HG03060 (cell line): ENCODE data around the gene NDUFA13.

ENCODE experiments used
- ATAC-seq: cut with Tn5 transposase; IDR thresholded peaks from one replicate; pipeline ENCODE4 v1.9.1; 2021; ENCODE audit warnings: low read depth, moderate number of reproducible peaks; ENCODE audit not compliant: unreplicated experiment

Gene NDUFA13

GRCh38 chr19:19544954-19545591 lies 29.0 kb downstream of the NDUFA13 start:
- ATAC-seq, result no peak

GRCh38 chr19:19545707-19546106 lies 29.7 kb downstream of the NDUFA13 start:
- no peak for ATAC-seq

- no peak for ATAC-seq
Observed at GRCh38 chr19:19546751-19547162, 30.7 kb downstream of the NDUFA13 start.

- ATAC-seq, result no peak
Observed at GRCh38 chr19:19547674-19548336, 31.8 kb downstream of the NDUFA13 start.

- ATAC-seq, result no peak
Observed at GRCh38 chr19:19548915-19549759, 33.1 kb downstream of the NDUFA13 start.

GRCh38 chr19:19549804-19550464 lies 33.9 kb downstream of the NDUFA13 start:
- no peak for ATAC-seq

- ATAC-seq, result no peak
Observed at GRCh38 chr19:19550485-19550929, 34.5 kb downstream of the NDUFA13 start.

- no peak for ATAC-seq
Observed at GRCh38 chr19:19550972-19551852, 35.2 kb downstream of the NDUFA13 start.

GRCh38 chr19:19551853-19552192 lies 35.8 kb downstream of the NDUFA13 start:
- ATAC-seq, result no peak

GRCh38 chr19:19552798-19553197 lies 36.8 kb downstream of the NDUFA13 start:
- no peak for ATAC-seq

- ATAC-seq, result no peak
Observed at GRCh38 chr19:19553670-19554069, 37.6 kb downstream of the NDUFA13 start.

GRCh38 chr19:19554074-19555023 lies 38.3 kb downstream of the NDUFA13 start:
- no peak for ATAC-seq

GRCh38 chr19:19558055-19558454 lies 42.0 kb downstream of the NDUFA13 start:
- no peak for ATAC-seq

- ATAC-seq, result no peak
Observed at GRCh38 chr19:19558636-19559035, 42.6 kb downstream of the NDUFA13 start.

GRCh38 chr19:19559931-19560330 lies 43.9 kb downstream of the NDUFA13 start:
- ATAC-seq, result no peak

GRCh38 chr19:19561946-19562664 lies 46.1 kb downstream of the NDUFA13 start:
- ATAC-seq, result no peak

- no peak for ATAC-seq
Observed at GRCh38 chr19:19562665-19563347, 46.8 kb downstream of the NDUFA13 start.
